Uterus (tissue), 4 donors: Measurements from ENCODE around the gene GALNT12. TPM values are rescaled to one million over a fixed set of nuclear protein-coding genes. Genes with fewer than 3 reads are reported as not detected.
A peak's percentile ranks its signal among the peaks of the same experiment; 100 is the strongest.

Source experiments
- DNase-seq, 2 donors: peaks; one replicate each; pipeline ENCODE4 v3.0.0-alpha.2; 2019 to 2020
- H3K27ac ChIP-seq, 2 donors: fragments of 200-600 bp; sonication (generic); 1 replicate in 1 of 2; 2 replicates in 1 of 2; pipeline ENCODE4 v1.5.1; 2016 to 2018
- H3K27me3 ChIP-seq, 2 donors: fragments of 200-600 bp; sonication (generic); one replicate each; pipeline ENCODE4 v1.5.1; 2018 to 2019; ENCODE audit warnings: control low read depth in 1 of 2
- H3K36me3 ChIP-seq, 2 donors: fragments of 200-600 bp; sonication (generic); one replicate each; pipeline ENCODE4 v1.5.1; 2019; ENCODE audit warnings: control low read depth in 1 of 2
- H3K4me1 ChIP-seq, 2 donors: fragments of 200-600 bp; sonication (generic); one replicate each; pipeline ENCODE4 v1.5.1; 2018 to 2019; ENCODE audit warnings: control low read depth in 1 of 2
- H3K4me3 ChIP-seq, 2 donors: fragments of 200-600 bp; sonication (generic); 1 replicate in 1 of 2; 2 replicates in 1 of 2; pipeline ENCODE4 v1.5.1; 2018 to 2019; ENCODE audit warnings: mild to moderate bottlenecking in 1 of 2
- H3K9me3 ChIP-seq, 2 donors: fragments of 200-600 bp; sonication (generic); one replicate each; pipeline ENCODE4 v1.5.1; 2019; ENCODE audit warnings: control low read depth in 1 of 2
- CTCF ChIP-seq, 4 experiments: fragments of 200-600 bp in 2 of 4; fragments of 450-650 bp in 2 of 4; sonication (generic) in 2 of 4; IDR thresholded peaks; one replicate each; pipeline ENCODE4 v1.5.1; 2016 to 2019; ENCODE audit warnings: antibody characterized with exemption in 4 of 4, mild to moderate bottlenecking in 2 of 4, moderate library complexity in 1 of 4
- POLR2A ChIP-seq, 2 donors: fragments of 450-650 bp; IDR thresholded peaks; one replicate each; pipeline ENCODE4 v1.6.1; 2016; ENCODE audit warnings: antibody characterized with exemption in 2 of 2, mild to moderate bottlenecking in 1 of 2, moderate library complexity in 1 of 2
- intact Hi-C: fragments of 100-400 bp; cut with DNase I; formaldehyde crosslinking; loops from one replicate; pipeline ENCODE4 v1.15.1; 2023; ENCODE audit warnings: low total_unique reads
- total RNA-seq, 4 donors: library from RNA; depleted of rRNA in 3 of 4; stranded (reverse); fragments of >200 nt in 3 of 4; gene quantifications; one replicate each; pipeline versions ENCODE4 v1.1.0 to v1.2.4, GENCODE V29; 2014 to 2023
- donor health status: DM: yes; HTN: yes; CAD: no.

Gene GALNT12
- total RNA-seq, 4 donors from 2014 or later: 0.29 to 9.3 (median 2.5) TPM; not detected in 1

- Histone ChIP-seq H3K27ac (peak overlapping the region; percentile 42 to 78), H3K27me3 (no peaks in the 10 kb centered on the region), H3K4me1 (no peaks in the 10 kb centered on the region), H3K9me3 (no peaks in the 10 kb centered on the region), H3K4me3 (no peak overlapping the region), H3K36me3 (no peaks in the 10 kb centered on the region)
- no peak for DNase-seq
- TF ChIP-seq POLR2A (IDR thresholded peaks at IDR 0.05) (no peak), CTCF (IDR thresholded peaks at IDR 0.05) (no peak)
- intact Hi-C loops: no loop called here
These were observed 59.1 kb downstream of the GALNT12 start for GRCh38 chr9:98866435-98867102.

GRCh38 chr9:98867103-98867428 lies 59.6 kb downstream of the GALNT12 start:
- Histone ChIP-seq H3K9me3 (no peaks in the 10 kb centered on the region), H3K27me3 (no peaks in the 10 kb centered on the region), H3K4me3 (no peak overlapping the region), H3K36me3 (no peaks in the 10 kb centered on the region), H3K4me1 (no peaks in the 10 kb centered on the region), H3K27ac (peak overlapping the region; percentile 42 to 78)
- TF ChIP-seq CTCF (IDR thresholded peaks at IDR 0.05): no peak
- no peak for TF ChIP-seq POLR2A (IDR thresholded peaks at IDR 0.05)
- no peak for DNase-seq
- intact Hi-C loops: no loop called here

GRCh38 chr9:98867429-98868168 lies 60.1 kb downstream of the GALNT12 start:
- H3K4me1 ChIP-seq: no peaks in the 10 kb centered on the region
- DNase-seq: peak; percentile 83 to 89
- H3K27ac ChIP-seq: peak overlapping the region; percentile 42 to 78
- intact Hi-C loops: no loop called here
- H3K4me3 ChIP-seq: no peak overlapping the region
- H3K9me3 ChIP-seq: no peaks in the 10 kb centered on the region
- H3K36me3 ChIP-seq: no peaks in the 10 kb centered on the region
- TF ChIP-seq CTCF (IDR thresholded peaks at IDR 0.05) (no peak), POLR2A (IDR thresholded peaks at IDR 0.05) (no peak)
- no peaks in the 10 kb centered on the region for H3K27me3 ChIP-seq

- Histone ChIP-seq H3K4me3 (no peak overlapping the region), H3K4me1 (no peaks in the 10 kb centered on the region), H3K27ac (peak overlapping the region in 1 of 2 donors; percentile 1), H3K27me3 (no peaks in the 10 kb centered on the region), H3K9me3 (no peaks in the 10 kb centered on the region), H3K36me3 (no peaks in the 10 kb centered on the region)
- no peak for TF ChIP-seq CTCF (IDR thresholded peaks at IDR 0.05)
- no peak for TF ChIP-seq POLR2A (IDR thresholded peaks at IDR 0.05)
- intact Hi-C loops: no loop called here
- no peak for DNase-seq
These were observed 61.7 kb downstream of the GALNT12 start for GRCh38 chr9:98869078-98869745.

- Histone ChIP-seq H3K27me3 (no peaks in the 10 kb centered on the region), H3K36me3 (no peaks in the 10 kb centered on the region), H3K4me1 (no peaks in the 10 kb centered on the region), H3K4me3 (no peak overlapping the region), H3K9me3 (no peaks in the 10 kb centered on the region), H3K27ac (no peak overlapping the region)
- no peak for DNase-seq
- TF ChIP-seq CTCF (IDR thresholded peaks at IDR 0.05) (no peak), POLR2A (IDR thresholded peaks at IDR 0.05) (no peak)
- intact Hi-C loops: no loop called here
These were observed 62.4 kb downstream of the GALNT12 start for GRCh38 chr9:98869866-98870265.
